Inflammatory macrophage (primary cell): ENCODE data around the gene SCYGR2.

ENCODE experiments used
- DNase-seq, 2 donors: peaks; one replicate each; pipeline ENCODE4 v3.0.0-alpha.2; 2020 to 2022

Gene SCYGR2

GRCh38 chr2:227613272-227613660, 14.6 kb downstream of the SCYGR2 start:
- no peak for DNase-seq

- no peak for DNase-seq
Measured at GRCh38 chr2:227614246-227614645, 15.6 kb downstream of the SCYGR2 start.

GRCh38 chr2:227614740-227615139, 16.0 kb downstream of the SCYGR2 start, which contains the start of gene SCYGR3:
TSS of gene SCYGR3 (minus strand) at chr2:227614840. CDS start at chr2:227614840, 0 bp downstream.
- DNase-seq = no peak

- no peak for DNase-seq
Measured at GRCh38 chr2:227615181-227615580, 16.5 kb downstream of the SCYGR2 start.

GRCh38 chr2:227615906-227616305, 17.2 kb downstream of the SCYGR2 start:
- no peak for DNase-seq

- no peak for DNase-seq
Measured at GRCh38 chr2:227616631-227617030, 17.9 kb downstream of the SCYGR2 start.

GRCh38 chr2:227617316-227618230, 18.9 kb downstream of the SCYGR2 start, which contains the start of gene SCYGR4:
TSS of gene SCYGR4 (plus strand) at chr2:227617498. CDS start at chr2:227617498, 0 bp downstream.
- no peak for DNase-seq

- peak in 1 of 2 donors; percentile 14 for DNase-seq
Measured at GRCh38 chr2:227623226-227623625, 24.5 kb downstream of the SCYGR2 start.

- no peak for DNase-seq
Measured at GRCh38 chr2:227625420-227625819, 26.7 kb downstream of the SCYGR2 start.

GRCh38 chr2:227626580-227627151, 28.0 kb downstream of the SCYGR2 start:
- DNase-seq = no peak

GRCh38 chr2:227627769-227628168, 29.1 kb downstream of the SCYGR2 start:
- DNase-seq = no peak

GRCh38 chr2:227629435-227629834, 30.7 kb downstream of the SCYGR2 start:
- DNase-seq = no peak

GRCh38 chr2:227630322-227630721, 31.6 kb downstream of the SCYGR2 start:
- no peak for DNase-seq

GRCh38 chr2:227632827-227633226, 34.1 kb downstream of the SCYGR2 start:
- no peak for DNase-seq

- DNase-seq = no peak
Measured at GRCh38 chr2:227634201-227634600, 35.5 kb downstream of the SCYGR2 start.

GRCh38 chr2:227642656-227643055, 44.0 kb downstream of the SCYGR2 start:
- no peak for DNase-seq

- no peak for DNase-seq
Measured at GRCh38 chr2:227643990-227644551, 45.4 kb downstream of the SCYGR2 start.
